Tibial nerve (tissue), 3 donors: Measurements from ENCODE around the gene EPB41L1.

ENCODE experiments used
- CTCF ChIP-seq, 5 experiments: fragments of 200-600 bp in 3 of 5; fragments of 450-650 bp in 2 of 5; sonication (generic) in 3 of 5; IDR thresholded peaks; one replicate each; pipeline ENCODE4 v1.5.1; 2016 to 2019; ENCODE audit warnings: antibody characterized with exemption in 5 of 5, mild to moderate bottlenecking in 3 of 5, moderate library complexity in 2 of 5
- POLR2A ChIP-seq, 2 donors: fragments of 450-650 bp; IDR thresholded peaks; one replicate each; pipeline ENCODE4 v1.6.1; 2017; ENCODE audit warnings: antibody characterized with exemption in 2 of 2, mild to moderate bottlenecking in 2 of 2, moderate library complexity in 2 of 2

- TF ChIP-seq CTCF (IDR thresholded peaks at IDR 0.05) (no peak), POLR2A (IDR thresholded peaks at IDR 0.05) (no peak)
Measured at GRCh38 chr20:36241678-36242077, 87.1 kb downstream of the EPB41L1 start.
